Measurements from ENCODE around the gene EEIG2.

EEIG2 gene

DNA sequence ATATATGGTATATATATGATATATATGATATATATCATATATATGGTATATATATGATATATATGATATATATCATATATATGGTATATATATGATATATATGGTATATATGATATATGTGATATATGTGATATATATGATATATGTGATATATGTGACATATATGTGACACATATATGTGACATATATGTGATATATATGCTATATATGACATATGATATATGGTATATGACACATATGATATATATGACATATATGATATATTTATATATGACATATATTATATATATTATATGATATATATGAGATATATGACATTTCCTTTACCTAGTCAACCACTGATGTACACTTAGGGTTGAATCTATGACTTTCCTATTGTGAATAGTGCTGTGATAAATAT is 36.1 kb upstream of the EEIG2 start:
- Histone ChIP-seq H3K4me2 (ENCODE audit: insufficient read depth, low read length) (no peak overlapping the region), H3K4me1 (ENCODE audit: insufficient read depth, low read length) (no peaks in the 10 kb centered on the region), H4K20me1 (ENCODE audit: insufficient read depth, low read length) (no peaks in the 10 kb centered on the region), H3K9ac (ENCODE audit: low read depth, low read length) (no peak overlapping the region), H3K27me3 (ENCODE audit: insufficient read depth, low read length, poor library complexity) (peaks cover 2% of the 10 kb centered on the region), H3K79me2 (ENCODE audit: insufficient read depth, low read length) (no peaks in the 10 kb centered on the region), H3K27ac (ENCODE audit: low read length) (no peak overlapping the region), H3K9me3 (ENCODE audit: insufficient read depth, low read length, severe bottlenecking) (no peaks in the 10 kb centered on the region), H3K4me3 (ENCODE audit: low read depth in 1 of 2, low read length in 2 of 2) (no peak overlapping the region), H2AFZ (ENCODE audit: low read depth, low read length) (no peak overlapping the region), H3K36me3 (ENCODE audit: insufficient read depth, low read length) (no peaks in the 10 kb centered on the region)
- ATAC-seq (ENCODE audit: insufficient read depth, low read depth) (no peak), DNase-seq (no peak)
- TF ChIP-seq, protein P1, sequence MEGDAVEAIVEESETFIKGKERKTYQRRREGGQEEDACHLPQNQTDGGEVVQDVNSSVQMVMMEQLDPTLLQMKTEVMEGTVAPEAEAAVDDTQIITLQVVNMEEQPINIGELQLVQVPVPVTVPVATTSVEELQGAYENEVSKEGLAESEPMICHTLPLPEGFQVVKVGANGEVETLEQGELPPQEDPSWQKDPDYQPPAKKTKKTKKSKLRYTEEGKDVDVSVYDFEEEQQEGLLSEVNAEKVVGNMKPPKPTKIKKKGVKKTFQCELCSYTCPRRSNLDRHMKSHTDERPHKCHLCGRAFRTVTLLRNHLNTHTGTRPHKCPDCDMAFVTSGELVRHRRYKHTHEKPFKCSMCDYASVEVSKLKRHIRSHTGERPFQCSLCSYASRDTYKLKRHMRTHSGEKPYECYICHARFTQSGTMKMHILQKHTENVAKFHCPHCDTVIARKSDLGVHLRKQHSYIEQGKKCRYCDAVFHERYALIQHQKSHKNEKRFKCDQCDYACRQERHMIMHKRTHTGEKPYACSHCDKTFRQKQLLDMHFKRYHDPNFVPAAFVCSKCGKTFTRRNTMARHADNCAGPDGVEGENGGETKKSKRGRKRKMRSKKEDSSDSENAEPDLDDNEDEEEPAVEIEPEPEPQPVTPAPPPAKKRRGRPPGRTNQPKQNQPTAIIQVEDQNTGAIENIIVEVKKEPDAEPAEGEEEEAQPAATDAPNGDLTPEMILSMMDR (IDR thresholded peaks at IDR 0.05; ENCODE audit: borderline replicate concordance, extremely low read depth, low read length, poor library complexity, severe bottlenecking): no peak
- TF ChIP-seq EZH2 (IDR thresholded peaks at IDR 0.05; ENCODE audit: borderline replicate concordance, low read depth, low read length, severe bottlenecking): no peak

DNA sequence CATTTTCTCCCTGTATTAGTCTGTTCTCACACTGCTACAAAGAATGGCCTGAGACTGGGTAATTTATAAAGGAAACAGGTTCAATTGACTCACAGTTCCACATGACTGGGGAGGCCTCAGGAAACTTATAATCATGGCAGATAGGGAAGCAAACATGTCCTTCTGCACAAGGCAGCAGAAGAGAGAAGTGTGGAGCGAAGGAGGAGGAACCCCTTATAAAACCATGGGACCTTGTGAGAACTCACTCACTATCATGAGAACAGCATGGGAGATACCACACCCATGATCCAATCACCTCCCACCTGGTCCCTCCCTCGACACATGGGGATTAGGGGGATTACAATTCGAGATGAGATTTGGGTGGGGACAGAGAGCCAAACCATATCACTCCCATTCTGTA is 35.2 kb upstream of the EEIG2 start:
- no peaks in the 10 kb centered on the region for H4K20me1 ChIP-seq (ENCODE audit: insufficient read depth, low read length)
- H2AFZ ChIP-seq (ENCODE audit: low read depth, low read length): no peak overlapping the region
- H3K27ac ChIP-seq (ENCODE audit: low read length): no peak overlapping the region
- H3K79me2 ChIP-seq (ENCODE audit: insufficient read depth, low read length): no peaks in the 10 kb centered on the region
- H3K9me3 ChIP-seq (ENCODE audit: insufficient read depth, low read length, severe bottlenecking): no peaks in the 10 kb centered on the region
- no peak for DNase-seq
- no peak for ATAC-seq (ENCODE audit: insufficient read depth, low read depth)
- H3K9ac ChIP-seq (ENCODE audit: low read depth, low read length): no peak overlapping the region
- H3K4me2 ChIP-seq (ENCODE audit: insufficient read depth, low read length): no peak overlapping the region
- peaks cover under 1% of the 10 kb centered on the region for H3K27me3 ChIP-seq (ENCODE audit: insufficient read depth, low read length, poor library complexity)
- TF ChIP-seq, protein P1 (IDR thresholded peaks at IDR 0.05; ENCODE audit: borderline replicate concordance, extremely low read depth, low read length, poor library complexity, severe bottlenecking): no peak
- no peak for TF ChIP-seq EZH2 (IDR thresholded peaks at IDR 0.05; ENCODE audit: borderline replicate concordance, low read depth, low read length, severe bottlenecking)
- H3K4me1 ChIP-seq (ENCODE audit: insufficient read depth, low read length): no peaks in the 10 kb centered on the region
- no peaks in the 10 kb centered on the region for H3K36me3 ChIP-seq (ENCODE audit: insufficient read depth, low read length)
- no peak overlapping the region for H3K4me3 ChIP-seq (ENCODE audit: low read depth in 1 of 2, low read length in 2 of 2)

DNA sequence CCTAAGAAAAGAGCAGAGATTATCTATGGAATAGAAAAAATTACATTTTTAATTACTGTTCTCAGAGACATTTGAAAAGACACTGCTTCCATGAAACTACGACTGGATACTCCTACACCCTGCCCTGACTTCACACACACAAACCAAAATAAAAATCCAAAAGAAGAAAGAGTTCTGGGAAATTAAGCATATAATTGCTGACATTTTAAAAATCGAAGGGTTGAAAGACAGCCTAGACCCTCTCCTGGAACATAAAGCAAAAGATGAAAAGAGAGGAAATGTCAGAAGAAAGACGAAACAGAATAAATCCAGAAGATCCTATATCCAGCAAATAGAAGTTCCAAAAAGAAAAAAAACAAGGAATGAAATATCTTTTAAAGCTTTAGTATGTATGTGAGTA is 32.8 kb upstream of the EEIG2 start:
- Histone ChIP-seq H3K4me1 (ENCODE audit: insufficient read depth, low read length) (no peaks in the 10 kb centered on the region), H3K27me3 (ENCODE audit: insufficient read depth, low read length, poor library complexity) (no peaks in the 10 kb centered on the region), H3K9me3 (ENCODE audit: insufficient read depth, low read length, severe bottlenecking) (no peaks in the 10 kb centered on the region), H4K20me1 (ENCODE audit: insufficient read depth, low read length) (no peaks in the 10 kb centered on the region), H3K4me2 (ENCODE audit: insufficient read depth, low read length) (no peak overlapping the region), H3K27ac (ENCODE audit: low read length) (no peak overlapping the region), H3K9ac (ENCODE audit: low read depth, low read length) (no peak overlapping the region), H3K36me3 (ENCODE audit: insufficient read depth, low read length) (no peaks in the 10 kb centered on the region), H3K4me3 (ENCODE audit: low read depth in 1 of 2, low read length in 2 of 2) (no peak overlapping the region), H2AFZ (ENCODE audit: low read depth, low read length) (no peak overlapping the region), H3K79me2 (ENCODE audit: insufficient read depth, low read length) (no peaks in the 10 kb centered on the region)
- ATAC-seq (ENCODE audit: insufficient read depth, low read depth) (no peak), DNase-seq (no peak)
- TF ChIP-seq EZH2 (IDR thresholded peaks at IDR 0.05; ENCODE audit: borderline replicate concordance, low read depth, low read length, severe bottlenecking): no peak
- TF ChIP-seq, protein P1 (IDR thresholded peaks at IDR 0.05; ENCODE audit: borderline replicate concordance, extremely low read depth, low read length, poor library complexity, severe bottlenecking): no peak

DNA sequence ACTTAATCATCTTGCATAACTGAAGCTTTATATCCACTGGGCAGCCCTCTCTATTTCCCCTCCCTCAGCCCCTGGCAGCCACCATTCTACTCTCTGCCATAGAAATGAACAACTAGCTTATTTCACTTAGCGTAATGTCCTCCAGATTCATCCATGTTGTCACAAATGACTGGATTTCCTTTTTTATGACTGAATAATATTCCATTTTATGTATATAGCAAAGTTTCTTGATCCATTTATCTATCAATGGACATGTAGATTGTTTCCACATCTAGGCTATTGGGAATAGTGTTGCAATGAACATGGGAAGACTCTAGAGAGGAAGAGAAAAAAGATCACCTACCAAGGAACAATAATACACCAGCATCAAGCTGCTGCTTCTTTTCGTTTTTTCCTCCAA is 32.1 kb upstream of the EEIG2 start:
- no peak overlapping the region for H3K9ac ChIP-seq (ENCODE audit: low read depth, low read length)
- no peak for ATAC-seq (ENCODE audit: insufficient read depth, low read depth)
- H4K20me1 ChIP-seq (ENCODE audit: insufficient read depth, low read length): no peaks in the 10 kb centered on the region
- H3K4me1 ChIP-seq (ENCODE audit: insufficient read depth, low read length): no peaks in the 10 kb centered on the region
- H3K27me3 ChIP-seq (ENCODE audit: insufficient read depth, low read length, poor library complexity): no peaks in the 10 kb centered on the region
- no peak for DNase-seq
- H3K9me3 ChIP-seq (ENCODE audit: insufficient read depth, low read length, severe bottlenecking): no peaks in the 10 kb centered on the region
- H2AFZ ChIP-seq (ENCODE audit: low read depth, low read length): no peak overlapping the region
- TF ChIP-seq, protein P1 (IDR thresholded peaks at IDR 0.05; ENCODE audit: borderline replicate concordance, extremely low read depth, low read length, poor library complexity, severe bottlenecking): no peak
- no peak for TF ChIP-seq EZH2 (IDR thresholded peaks at IDR 0.05; ENCODE audit: borderline replicate concordance, low read depth, low read length, severe bottlenecking)
- no peaks in the 10 kb centered on the region for H3K36me3 ChIP-seq (ENCODE audit: insufficient read depth, low read length)
- no peak overlapping the region for H3K4me2 ChIP-seq (ENCODE audit: insufficient read depth, low read length)
- H3K27ac ChIP-seq (ENCODE audit: low read length): no peak overlapping the region
- no peaks in the 10 kb centered on the region for H3K79me2 ChIP-seq (ENCODE audit: insufficient read depth, low read length)
- H3K4me3 ChIP-seq (ENCODE audit: low read depth in 1 of 2, low read length in 2 of 2): no peak overlapping the region

All from DND-41 (cell line).